ENCODE data around the gene LRIG3.
A peak's percentile ranks its signal among the peaks of the same experiment; 100 is the strongest.

The LRIG3 gene

GRCh38 chr12:58938440-58938839, 18.1 kb upstream of the LRIG3 start:
- TF ChIP-seq CTCF (IDR thresholded peaks at IDR 0.05; ENCODE audit: insufficient read depth, low read length, poor library complexity, severe bottlenecking): no peak
- no peak overlapping the region for H3K4me3 ChIP-seq (replicated peaks; ENCODE audit: low read depth, low read length)
- no peaks in the 10 kb centered on the region for H3K36me3 ChIP-seq (ENCODE audit: control insufficient read depth, insufficient read depth, low read length)
- H3K27me3 ChIP-seq (replicated peaks; ENCODE audit: control insufficient read depth, insufficient read depth, low read length): no peaks in the 10 kb centered on the region
- no peak for DNase-seq (ENCODE audit: extremely low read depth, insufficient read length)

- H3K4me3 ChIP-seq (replicated peaks; ENCODE audit: low read depth, low read length): no peak overlapping the region
- no peaks in the 10 kb centered on the region for H3K27me3 ChIP-seq (replicated peaks; ENCODE audit: control insufficient read depth, insufficient read depth, low read length)
- no peak for TF ChIP-seq CTCF (IDR thresholded peaks at IDR 0.05; ENCODE audit: insufficient read depth, low read length, poor library complexity, severe bottlenecking)
- DNase-seq (ENCODE audit: extremely low read depth, insufficient read length): no peak
- no peaks in the 10 kb centered on the region for H3K36me3 ChIP-seq (ENCODE audit: control insufficient read depth, insufficient read depth, low read length)
These were observed 14.2 kb upstream of the LRIG3 start for GRCh38 chr12:58934528-58934927.

GRCh38 chr12:58932806-58933681, 12.7 kb upstream of the LRIG3 start:
- Histone ChIP-seq H3K36me3 (ENCODE audit: control insufficient read depth, insufficient read depth, low read length) (no peaks in the 10 kb centered on the region), H3K27me3 (replicated peaks; ENCODE audit: control insufficient read depth, insufficient read depth, low read length) (no peaks in the 10 kb centered on the region), H3K4me3 (replicated peaks; ENCODE audit: low read depth, low read length) (no peak overlapping the region)
- DNase-seq (ENCODE audit: extremely low read depth, insufficient read length): no peak
- no peak for TF ChIP-seq CTCF (IDR thresholded peaks at IDR 0.05; ENCODE audit: insufficient read depth, low read length, poor library complexity, severe bottlenecking)

- peak; percentile 17 for TF ChIP-seq CTCF (IDR thresholded peaks at IDR 0.05; ENCODE audit: insufficient read depth, low read length, poor library complexity, severe bottlenecking)
- Histone ChIP-seq H3K4me3 (replicated peaks; ENCODE audit: low read depth, low read length) (no peak overlapping the region), H3K27me3 (replicated peaks; ENCODE audit: control insufficient read depth, insufficient read depth, low read length) (no peaks in the 10 kb centered on the region), H3K36me3 (ENCODE audit: control insufficient read depth, insufficient read depth, low read length) (no peaks in the 10 kb centered on the region)
- DNase-seq (ENCODE audit: extremely low read depth, insufficient read length): no peak
These were observed 11.2 kb upstream of the LRIG3 start for GRCh38 chr12:58931518-58931917.

GRCh38 chr12:58930770-58931324, 10.5 kb upstream of the LRIG3 start:
- DNase-seq (ENCODE audit: extremely low read depth, insufficient read length): no peak
- TF ChIP-seq CTCF (IDR thresholded peaks at IDR 0.05; ENCODE audit: insufficient read depth, low read length, poor library complexity, severe bottlenecking): no peak
- no peak overlapping the region for H3K4me3 ChIP-seq (replicated peaks; ENCODE audit: low read depth, low read length)

More at GRCh38 chr12:58930770-58931324, 10.5 kb upstream of the LRIG3 start:
- H3K27me3 ChIP-seq (replicated peaks; ENCODE audit: control insufficient read depth, insufficient read depth, low read length): no peaks in the 10 kb centered on the region
- no peaks in the 10 kb centered on the region for H3K36me3 ChIP-seq (ENCODE audit: control insufficient read depth, insufficient read depth, low read length)

All from GM06990 (cell line).